ENCODE measurements around the gene AMER3. TPM values are rescaled to one million over a fixed set of nuclear protein-coding genes. Genes with fewer than 3 reads are reported as not detected.
"Not testable (repeated sequence)": the region's sequence is repeated elsewhere in the genome, so short reads cannot be mapped to it uniquely, and the experiment has no call there.

Gene AMER3, protein sequence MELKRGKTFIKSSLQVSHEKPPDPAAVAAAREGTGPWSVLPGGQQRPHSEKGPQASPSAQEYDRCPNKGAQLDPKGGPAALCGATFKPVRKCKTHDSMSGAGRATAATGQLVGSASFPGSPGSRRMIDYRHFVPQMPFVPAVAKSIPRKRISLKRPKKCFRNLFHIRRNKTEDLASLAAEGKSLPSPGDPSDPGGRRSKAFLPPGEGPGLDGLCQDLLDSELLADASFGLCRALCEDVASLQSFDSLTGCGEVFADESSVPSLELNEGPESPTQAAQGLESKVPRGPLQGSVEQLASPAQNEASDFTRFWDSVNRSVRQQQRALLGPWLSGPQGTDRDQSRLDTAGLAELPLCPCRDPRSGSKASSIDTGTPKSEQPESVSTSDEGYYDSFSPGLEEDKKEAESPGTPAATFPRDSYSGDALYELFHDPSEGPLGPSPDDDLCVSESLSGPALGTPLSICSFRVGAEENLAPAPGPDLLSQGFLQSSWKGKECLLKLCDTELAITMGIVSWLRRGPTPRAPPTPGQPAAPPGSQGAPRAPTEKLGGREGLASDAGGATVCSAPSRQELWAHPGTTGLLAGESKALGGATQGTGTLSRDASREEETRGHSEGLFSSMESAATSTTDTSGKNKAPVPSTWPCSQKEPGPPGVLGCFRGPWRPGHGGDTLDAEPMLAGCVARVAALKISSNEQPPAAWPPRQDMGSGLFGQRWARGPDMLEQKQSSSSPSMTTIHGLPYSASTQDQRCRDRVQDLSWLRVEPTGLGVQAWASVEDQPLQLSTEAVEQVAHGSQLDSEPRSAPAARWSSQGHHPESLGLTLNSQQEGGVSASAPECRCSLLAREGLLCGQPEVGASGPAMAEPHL
- total RNA-seq: not detected

DNA sequence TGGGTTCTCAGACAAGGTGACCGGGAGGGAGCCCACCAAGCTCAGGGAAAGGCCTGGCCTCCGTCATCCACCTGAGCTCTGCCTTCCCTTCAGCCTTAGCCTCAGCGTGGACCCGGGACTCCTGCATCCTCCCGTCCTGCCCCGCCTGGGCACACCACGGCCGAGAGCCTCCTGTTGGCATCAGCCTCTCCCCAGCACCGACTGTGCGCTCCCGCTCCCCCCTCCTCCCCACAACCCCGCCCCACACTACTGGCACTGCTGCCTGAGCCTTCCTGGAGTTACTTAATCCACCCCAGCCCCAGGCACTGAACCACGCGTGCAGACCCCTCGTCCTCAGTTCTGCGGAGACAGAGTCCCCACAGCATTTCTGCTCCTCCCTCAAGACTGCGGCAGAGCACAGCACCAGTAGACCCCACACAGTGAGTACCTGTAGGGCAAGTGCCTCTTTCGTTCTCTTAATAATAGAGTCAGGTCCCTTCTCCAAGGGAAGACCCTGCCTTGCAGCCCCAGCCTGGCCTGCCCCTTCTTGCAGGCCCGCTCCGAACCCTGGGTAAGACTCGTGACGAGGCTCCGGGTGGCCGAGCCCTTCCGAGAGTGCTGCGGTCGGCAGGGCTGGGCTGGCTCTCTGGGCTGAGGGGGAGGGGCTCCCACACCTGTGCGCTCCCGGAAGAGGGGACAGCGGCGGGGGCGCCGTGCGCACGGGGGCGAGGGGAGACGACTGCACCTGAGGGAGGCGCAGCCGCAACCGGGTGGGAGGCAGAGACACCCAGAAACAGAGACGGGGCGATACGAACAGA lies at the start of gene AMER3:
TSS of gene AMER3 (plus strand) at position 285 of the 797 bp plus-strand sequence. CDS start 6,533 bp downstream, outside the sequence.
- CTCF ChIA-PET: no interaction called here
- POLR2A ChIA-PET: no interaction called here

GRCh38 chr2:130714795-130715194 lies 40.5 kb upstream of the AMER3 start:
- CTCF ChIA-PET, POLR2A ChIA-PET: not testable (repeated sequence)

GRCh38 chr2:130720036-130720435 lies 35.3 kb upstream of the AMER3 start:
- ChIA-PET CTCF (no interaction called here), POLR2A (no interaction called here)

GRCh38 chr2:130720528-130720927 lies 34.8 kb upstream of the AMER3 start:
- ChIA-PET CTCF (no interaction called here), POLR2A (no interaction called here)

DNA sequence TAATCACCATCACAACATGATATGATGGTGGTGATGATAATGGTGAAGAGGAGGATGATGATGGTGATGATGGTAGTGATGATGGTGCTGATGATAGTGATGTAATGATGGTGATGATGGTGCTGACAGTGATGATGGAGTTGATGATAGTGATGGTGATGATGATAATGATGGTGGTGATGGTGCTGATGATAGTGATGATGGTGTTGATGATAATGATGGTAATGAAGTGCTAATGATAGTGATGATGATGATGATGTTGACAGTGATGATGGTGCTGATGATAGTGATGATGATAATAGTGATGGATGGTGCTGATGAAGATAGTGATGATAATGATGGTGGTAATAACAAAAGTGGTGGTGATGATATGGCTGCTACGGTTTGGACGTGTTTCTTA lies 30.9 kb upstream of the AMER3 start:
- ChIA-PET POLR2A (no interaction called here), CTCF (no interaction called here)

GRCh38 chr2:130726614-130727180 lies 28.6 kb upstream of the AMER3 start:
- ChIA-PET CTCF (interaction anchor here (0.7 kb wide), 1 partner anchor 71 kb away, joined by 3 read pairs; no protein-coding TSS in a partner anchor), POLR2A (interaction anchor here (2.2 kb wide), 1 partner anchor 385 kb away, joined by 9 read pairs; the partner anchor contains the start of gene IMP4)

- POLR2A ChIA-PET: interaction anchor here (2.2 kb wide), 1 partner anchor 386 kb away, joined by 9 read pairs; the partner anchor contains the start of gene IMP4
- CTCF ChIA-PET: interaction anchor here (0.7 kb wide), 1 partner anchor 70 kb away, joined by 3 read pairs; no protein-coding TSS in a partner anchor
Observed at GRCh38 chr2:130727286-130727924, 27.9 kb upstream of the AMER3 start.

DNA sequence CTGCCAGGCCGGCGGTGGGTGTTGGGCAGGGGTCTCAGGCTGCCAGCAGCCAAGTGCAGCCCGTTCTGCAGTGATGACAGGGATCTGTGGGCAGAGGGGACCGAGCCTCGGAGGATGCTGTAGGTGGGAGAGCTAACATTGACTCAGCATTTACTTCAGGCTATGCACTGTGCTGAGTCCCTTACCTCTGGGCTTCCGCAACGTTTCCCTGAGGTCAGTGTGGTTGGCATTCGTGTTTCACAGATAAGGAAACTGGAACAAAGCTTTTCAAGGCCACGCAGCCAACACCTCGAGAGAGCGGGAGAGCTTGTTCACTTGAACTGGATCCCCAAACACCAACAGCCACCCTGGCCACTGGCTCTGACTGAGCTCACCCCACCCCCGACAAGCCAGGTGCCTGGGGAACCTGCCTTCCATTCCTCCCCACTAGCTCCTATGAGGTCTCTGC lies 27.3 kb upstream of the AMER3 start:
- CTCF ChIA-PET: no interaction called here

GRCh38 chr2:130728549-130729316 lies 26.6 kb upstream of the AMER3 start, which contains the start of gene GPR148:
GPR148 (plus strand) TSS chr2:130729070; CDS start chr2:130729152, 82 bp downstream.
- POLR2A ChIA-PET: interaction anchor here (2.2 kb wide), 1 partner anchor 387 kb away, joined by 9 read pairs; the partner anchor contains the start of gene IMP4
- CTCF ChIA-PET: interaction anchor here (2.0 kb wide), 1 partner anchor 69 kb away, joined by 7 read pairs; no protein-coding TSS in a partner anchor

More for the DNA sequence above, 27.3 kb upstream of the AMER3 start:
- POLR2A ChIA-PET: interaction anchor here (2.2 kb wide), 1 partner anchor 386 kb away, joined by 9 read pairs; the partner anchor contains the start of gene IMP4

GRCh38 chr2:130729322-130730299 lies 25.7 kb upstream of the AMER3 start:
- POLR2A ChIA-PET: no interaction called here
- CTCF ChIA-PET: interaction anchor here (1.6 to 2.0 kb wide), 2 partner anchors 11 to 68 kb away, joined by 4 to 7 read pairs; no protein-coding TSS in a partner anchor

- POLR2A ChIA-PET, CTCF ChIA-PET: not testable (repeated sequence)
Observed at GRCh38 chr2:130732257-130732656, 23.1 kb upstream of the AMER3 start.

GRCh38 chr2:130735200-130735599 lies 20.1 kb upstream of the AMER3 start:
- ChIA-PET POLR2A (no interaction called here), CTCF (no interaction called here)

- CTCF ChIA-PET: no interaction called here
Observed at GRCh38 chr2:130736487-130736886, 18.9 kb upstream of the AMER3 start.

DNA sequence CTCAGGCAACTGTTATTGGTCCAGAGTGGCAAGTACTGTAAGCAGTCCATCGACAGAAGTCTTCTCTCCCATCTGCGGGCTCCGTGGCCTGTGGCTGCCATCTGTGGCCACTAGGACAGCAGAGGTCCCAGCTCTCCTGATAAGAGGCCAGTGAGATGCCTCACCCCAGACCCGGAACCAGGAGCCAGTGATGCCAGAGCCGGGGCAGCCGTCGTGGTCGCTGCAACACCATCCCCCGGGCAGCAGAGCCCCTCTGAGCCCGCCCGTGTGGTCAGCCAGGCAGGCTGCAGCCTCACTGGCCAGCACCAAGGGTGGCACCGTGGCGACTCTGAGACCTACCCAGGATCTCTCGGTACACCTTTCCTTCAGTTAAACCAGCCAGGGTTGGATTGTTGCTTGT lies 17.7 kb upstream of the AMER3 start:
- CTCF ChIA-PET: no interaction called here
- POLR2A ChIA-PET: no interaction called here

More at GRCh38 chr2:130736487-130736886, 18.9 kb upstream of the AMER3 start:
- POLR2A ChIA-PET: no interaction called here

DNA sequence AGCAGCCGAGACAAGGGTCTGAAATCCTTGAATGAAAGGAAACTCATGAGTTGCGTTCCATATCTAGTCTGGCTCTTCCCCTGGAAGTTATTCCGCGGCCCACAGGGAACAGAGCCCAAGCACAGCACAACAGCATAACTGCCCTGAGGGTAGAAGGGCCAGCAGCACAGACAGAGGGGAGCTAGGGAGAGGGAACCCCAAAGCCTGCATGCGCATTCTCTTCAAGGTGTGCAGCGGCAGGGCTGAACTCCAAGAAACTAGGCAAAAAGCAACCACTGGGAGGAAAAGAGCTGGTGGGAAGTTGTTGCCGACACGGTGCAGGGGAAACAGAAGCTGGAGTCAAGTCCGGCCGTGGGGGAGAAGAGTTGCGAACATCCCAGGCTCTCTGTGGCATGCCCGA lies 14.7 kb upstream of the AMER3 start:
- CTCF ChIA-PET: interaction anchor here (1.4 kb wide), 1 partner anchor 10 kb away, joined by 4 read pairs; no protein-coding TSS in a partner anchor
- POLR2A ChIA-PET: no interaction called here

GRCh38 chr2:130743278-130743677 lies 12.1 kb upstream of the AMER3 start:
- POLR2A ChIA-PET: no interaction called here
- CTCF ChIA-PET: no interaction called here

Measured in activated CD8-positive, alpha-beta memory T cell treated with anti-CD3 and anti-CD28 coated beads for 36 hours (primary cell).